SK-N-SH treated with all-trans-retinoic acid at 6 μM for 48 hours (cell line): Measurements from ENCODE around the gene AKAP9.

Source experiments
- BACH2 ChIP-seq: fragments of 250-450 bp; sonication (Bioruptor Pico); IDR thresholded peaks from 2 replicates; pipeline ENCODE4 v1.9.0; 2021; ENCODE audit warnings: mild to moderate bottlenecking, borderline replicate concordance
- GLIS3 ChIP-seq: fragments of 250-450 bp; sonication (Bioruptor Pico); IDR thresholded peaks from 2 replicates; pipeline ENCODE4 v1.5.0; 2020; ENCODE audit warnings: mild to moderate bottlenecking, moderate library complexity
- ZFP30 ChIP-seq: fragments of 450-650 bp; formaldehyde crosslinking; IDR thresholded peaks from 2 replicates; pipeline ENCODE4 v1.5.0; 2022; ENCODE audit warnings: mild to moderate bottlenecking, moderate library complexity
- TF ChIP-seq, protein P1 (sequence below): fragments of 250-450 bp; sonication (Bioruptor Pico); IDR thresholded peaks from 2 replicates; pipeline ENCODE4 v1.5.1; 2020; ENCODE audit warnings: low read depth, mild to moderate bottlenecking, moderate library complexity
- TF ChIP-seq, protein P2 (sequence below): fragments of 250-450 bp; sonication (Bioruptor Pico); IDR thresholded peaks from 2 replicates; pipeline ENCODE4 v1.8.0; 2020; ENCODE audit warnings: mild to moderate bottlenecking, moderate library complexity, borderline replicate concordance

DNA sequence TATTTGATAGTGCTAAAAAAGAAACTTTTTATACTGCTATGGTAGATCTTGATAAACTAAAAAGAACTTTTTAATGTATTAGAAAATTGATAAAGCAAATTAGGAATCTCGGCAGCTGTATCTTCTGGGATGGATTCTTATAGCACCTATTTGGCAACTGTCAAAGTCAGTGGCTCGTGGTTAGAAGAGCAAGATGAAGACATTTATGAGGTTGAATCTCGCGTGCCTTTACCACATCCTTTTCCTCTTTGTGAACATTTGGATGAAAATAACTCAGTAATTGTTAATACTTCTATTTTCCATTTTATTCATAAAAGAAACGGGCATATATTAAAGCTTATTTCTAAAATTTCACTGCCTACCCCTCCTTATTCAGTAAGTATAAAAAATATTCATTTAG lies 117.4 kb downstream of the AKAP9 start:
- no peak for TF ChIP-seq BACH2
- TF ChIP-seq GLIS3 (CRISPR knock-in tag) = no peak
- TF ChIP-seq, protein P1, sequence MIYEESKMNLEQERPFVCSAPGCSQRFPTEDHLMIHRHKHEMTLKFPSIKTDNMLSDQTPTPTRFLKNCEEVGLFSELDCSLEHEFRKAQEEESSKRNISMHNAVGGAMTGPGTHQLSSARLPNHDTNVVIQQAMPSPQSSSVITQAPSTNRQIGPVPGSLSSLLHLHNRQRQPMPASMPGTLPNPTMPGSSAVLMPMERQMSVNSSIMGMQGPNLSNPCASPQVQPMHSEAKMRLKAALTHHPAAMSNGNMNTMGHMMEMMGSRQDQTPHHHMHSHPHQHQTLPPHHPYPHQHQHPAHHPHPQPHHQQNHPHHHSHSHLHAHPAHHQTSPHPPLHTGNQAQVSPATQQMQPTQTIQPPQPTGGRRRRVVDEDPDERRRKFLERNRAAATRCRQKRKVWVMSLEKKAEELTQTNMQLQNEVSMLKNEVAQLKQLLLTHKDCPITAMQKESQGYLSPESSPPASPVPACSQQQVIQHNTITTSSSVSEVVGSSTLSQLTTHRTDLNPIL (CRISPR knock-in tag) = no peak
- no peak for TF ChIP-seq ZFP30 (CRISPR knock-in tag)
- TF ChIP-seq, protein P2, sequence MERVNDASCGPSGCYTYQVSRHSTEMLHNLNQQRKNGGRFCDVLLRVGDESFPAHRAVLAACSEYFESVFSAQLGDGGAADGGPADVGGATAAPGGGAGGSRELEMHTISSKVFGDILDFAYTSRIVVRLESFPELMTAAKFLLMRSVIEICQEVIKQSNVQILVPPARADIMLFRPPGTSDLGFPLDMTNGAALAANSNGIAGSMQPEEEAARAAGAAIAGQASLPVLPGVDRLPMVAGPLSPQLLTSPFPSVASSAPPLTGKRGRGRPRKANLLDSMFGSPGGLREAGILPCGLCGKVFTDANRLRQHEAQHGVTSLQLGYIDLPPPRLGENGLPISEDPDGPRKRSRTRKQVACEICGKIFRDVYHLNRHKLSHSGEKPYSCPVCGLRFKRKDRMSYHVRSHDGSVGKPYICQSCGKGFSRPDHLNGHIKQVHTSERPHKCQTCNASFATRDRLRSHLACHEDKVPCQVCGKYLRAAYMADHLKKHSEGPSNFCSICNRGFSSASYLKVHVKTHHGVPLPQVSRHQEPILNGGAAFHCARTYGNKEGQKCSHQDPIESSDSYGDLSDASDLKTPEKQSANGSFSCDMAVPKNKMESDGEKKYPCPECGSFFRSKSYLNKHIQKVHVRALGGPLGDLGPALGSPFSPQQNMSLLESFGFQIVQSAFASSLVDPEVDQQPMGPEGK (CRISPR knock-in tag) = no peak
